CD4-positive, alpha-beta T cell treated with Interleukin-17A for 4 hours (primary cell): ENCODE results near the gene SNAP25.
A peak's percentile ranks its signal among the peaks of the same experiment; 100 is the strongest.

ENCODE experiments used
- DNase-seq: peaks from one replicate; pipeline ENCODE4 v3.0.0-alpha.2; 2020; ENCODE audit warnings: mixed read lengths

Gene SNAP25

GRCh38 chr20:10306440-10307358, 88.1 kb downstream of the SNAP25 start:
- no peak for DNase-seq

- DNase-seq: no peak
These were observed 88.7 kb downstream of the SNAP25 start for GRCh38 chr20:10307359-10307735.

- DNase-seq: no peak
These were observed 90.0 kb downstream of the SNAP25 start for GRCh38 chr20:10308652-10309051.

- DNase-seq: no peak
These were observed 90.7 kb downstream of the SNAP25 start for GRCh38 chr20:10309326-10309725.

GRCh38 chr20:10312111-10312510, 93.5 kb downstream of the SNAP25 start:
- DNase-seq: no peak

GRCh38 chr20:10313215-10313614, 94.6 kb downstream of the SNAP25 start:
- no peak for DNase-seq

- no peak for DNase-seq
These were observed 95.1 kb downstream of the SNAP25 start for GRCh38 chr20:10313701-10314100.

GRCh38 chr20:10314198-10314597, 95.6 kb downstream of the SNAP25 start:
- DNase-seq: no peak

GRCh38 chr20:10315138-10315537, 96.5 kb downstream of the SNAP25 start:
- DNase-seq: no peak

GRCh38 chr20:10316582-10316981, 98.0 kb downstream of the SNAP25 start:
- DNase-seq: peak; percentile 8

- no peak for DNase-seq
These were observed 99.8 kb downstream of the SNAP25 start for GRCh38 chr20:10318291-10319024.

- no peak for DNase-seq
These were observed 101.2 kb downstream of the SNAP25 start for GRCh38 chr20:10319855-10320254.

- DNase-seq: no peak
These were observed 102.6 kb downstream of the SNAP25 start for GRCh38 chr20:10321138-10321717.

GRCh38 chr20:10322073-10323012, 103.7 kb downstream of the SNAP25 start:
- no peak for DNase-seq

- DNase-seq: no peak
These were observed 105.1 kb downstream of the SNAP25 start for GRCh38 chr20:10323729-10324128.

GRCh38 chr20:10324198-10324847, 105.7 kb downstream of the SNAP25 start:
- DNase-seq: no peak

GRCh38 chr20:10328897-10329255, 110.2 kb downstream of the SNAP25 start:
- DNase-seq: no peak

- DNase-seq: no peak
These were observed 110.9 kb downstream of the SNAP25 start for GRCh38 chr20:10329387-10330005.

GRCh38 chr20:10330071-10330470, 111.4 kb downstream of the SNAP25 start:
- DNase-seq: no peak

GRCh38 chr20:10332656-10333415, 114.2 kb downstream of the SNAP25 start:
- DNase-seq: no peak
